A673 (cell line): ENCODE measurements around the gene SMARCA2. TPM values are rescaled to one million over a fixed set of nuclear protein-coding genes. Genes with fewer than 3 reads are reported as not detected.

Experiments used
- BruUV-seq: library from RNA; stranded (reverse); fragments of 400-500 nt; replicated peaks from 2 replicates; lab custom pipeline; 2021; lab: Mats Ljungman, UMichigan
- CTCF ChIA-PET: fragments of 300-600 bp; sonication (Branson Sonifier 250); formaldehyde crosslinking; loops from one replicate; lab custom pipeline; 2022; ENCODE audit warnings: antibody characterized with exemption; lab: Charles Lee
- POLR2A ChIA-PET: fragments of 300-600 bp; sonication (Branson Sonifier 250); formaldehyde crosslinking; loops from one replicate; lab custom pipeline; 2022; ENCODE audit warnings: antibody characterized with exemption; ENCODE audit not compliant: low non-redundant PET; lab: Charles Lee
- DNase-seq: peaks from one replicate; pipeline ENCODE4 v3.0.0-alpha.2; 2015; ENCODE audit warnings: low spot score
- H3K27ac ChIP-seq: fragments of 200-600 bp; sonication (generic); 2 replicates; pipeline ENCODE4 v1.5.1; 2016; ENCODE audit warnings: mixed run types, low read depth, mild to moderate bottlenecking, mixed read lengths, antibody characterized with exemption, low read length; ENCODE audit not compliant: poor library complexity, severe bottlenecking
- H3K27me3 ChIP-seq: fragments of 200-600 bp; sonication (generic); replicated peaks from 2 replicates; pipeline ENCODE4 v1.6.1; 2017; ENCODE audit warnings: mixed run types, low read depth, mild to moderate bottlenecking, mixed read lengths, antibody characterized with exemption, low read length; ENCODE audit not compliant: insufficient read depth, poor library complexity
- H3K36me3 ChIP-seq: fragments of 200-600 bp; sonication (generic); 2 replicates; pipeline ENCODE4 v1.6.1; 2016; ENCODE audit warnings: mixed run types, mild to moderate bottlenecking, mixed read lengths, antibody characterized with exemption, low read length; ENCODE audit not compliant: insufficient read depth, poor library complexity, severe bottlenecking
- H3K4me1 ChIP-seq: fragments of 200-600 bp; sonication (generic); 2 replicates; pipeline ENCODE4 v1.6.1; 2017; ENCODE audit warnings: mixed run types, mild to moderate bottlenecking, mixed read lengths, antibody characterized with exemption, low read length; ENCODE audit not compliant: insufficient read depth, poor library complexity, severe bottlenecking
- H3K4me3 ChIP-seq: fragments of 200-600 bp; sonication (generic); 2 replicates; pipeline ENCODE4 v1.5.1; 2016; ENCODE audit warnings: low read depth, mixed run types, mild to moderate bottlenecking, mixed read lengths, low read length; ENCODE audit not compliant: poor library complexity, severe bottlenecking
- H3K9me3 ChIP-seq: fragments of 200-600 bp; sonication (generic); 2 replicates; pipeline ENCODE4 v1.6.1; 2016; ENCODE audit warnings: mixed run types, low read depth, mild to moderate bottlenecking, mixed read lengths, antibody characterized with exemption, low read length; ENCODE audit not compliant: poor library complexity, severe bottlenecking
- CTCF ChIP-seq: fragments of 300-800, 200-600 bp; sonication (generic); conservative IDR thresholded peaks from 2 replicates; pipeline ENCODE4 v1.5.1; 2017; ENCODE audit warnings: low read depth, mild to moderate bottlenecking, antibody characterized with exemption, low read length, moderate library complexity, mixed read lengths
- EZH2 ChIP-seq: fragments of 200-600 bp; sonication (generic); IDR thresholded peaks from 2 replicates; pipeline ENCODE4 v1.6.1; 2017; ENCODE audit warnings: borderline replicate concordance, low read depth, mild to moderate bottlenecking, mixed read lengths, antibody characterized with exemption, low read length; ENCODE audit not compliant: poor library complexity, severe bottlenecking
- intact Hi-C: fragments of 100-400 bp; cut with micrococcal nuclease; formaldehyde crosslinking; loops from one replicate; pipeline ENCODE4 v1.10.0; 2022; ENCODE audit not compliant: unreplicated experiment
- total RNA-seq: library from RNA; stranded (reverse); gene quantifications from 2 replicates; pipeline ENCODE4 v1.2.3, GENCODE V29; 2021

SMARCA2 gene
- total RNA-seq, 1 experiment from 2014 or later = 69.0 TPM

GRCh38 chr9:2023532-2023931, 8.4 kb downstream of the SMARCA2 start:
- Histone ChIP-seq H3K27ac (no peak overlapping the region), H3K36me3 (no peaks in the 10 kb centered on the region), H3K4me3 (no peak overlapping the region), H3K4me1 (peaks cover 32% of the 10 kb centered on the region), H3K27me3 (no peaks in the 10 kb centered on the region), H3K9me3 (no peaks in the 10 kb centered on the region)
- TF ChIP-seq CTCF = no peak
- no peak for TF ChIP-seq EZH2
- intact Hi-C loops = no loop called here
- no peak for DNase-seq
- ChIA-PET POLR2A (no interaction called here), CTCF (no interaction called here)
- no TSS peak for BruUV-seq

DNA sequence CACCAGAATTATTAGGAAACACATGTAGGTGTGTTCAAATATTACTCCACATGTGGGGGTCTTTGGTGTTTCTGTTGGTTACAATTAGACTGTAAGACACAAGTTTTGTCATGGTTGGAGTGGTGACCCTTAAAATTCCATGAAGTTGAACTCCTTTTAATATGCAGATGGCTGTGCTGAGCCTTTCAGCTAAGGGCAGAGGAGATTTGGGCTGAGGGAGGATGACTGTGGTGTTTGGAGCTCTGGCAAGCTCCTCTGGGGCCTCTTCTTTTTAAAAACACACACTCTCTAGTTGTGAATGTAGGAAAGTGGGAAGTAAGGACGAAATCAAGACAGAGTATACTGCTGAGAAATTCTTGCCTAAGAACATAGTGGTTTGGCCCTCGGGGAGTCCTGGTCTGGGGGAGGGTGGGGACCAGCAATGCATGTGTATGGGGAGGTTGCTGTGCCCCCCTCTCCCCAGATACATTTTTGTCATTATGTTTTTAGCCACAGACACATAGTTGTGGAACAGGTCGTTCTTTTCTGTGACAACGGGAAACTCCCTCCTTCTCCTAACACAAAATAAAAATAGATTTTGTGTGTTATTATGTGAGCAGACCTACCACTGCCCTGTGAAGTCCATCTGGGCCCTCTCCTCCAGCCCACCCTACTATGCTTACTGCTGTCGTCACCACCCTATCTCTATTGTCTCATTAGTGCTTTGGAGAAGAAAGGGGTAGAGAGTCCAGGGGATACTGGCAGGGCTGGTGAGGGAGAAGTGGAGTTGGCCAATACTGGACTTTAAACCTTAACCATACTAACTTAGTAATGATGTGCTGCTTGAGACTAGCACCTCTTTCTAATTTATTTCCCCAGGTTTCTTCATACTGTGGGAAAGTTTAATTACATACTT, 10.0 kb downstream of the SMARCA2 start:
- Histone ChIP-seq H3K27ac (peak overlapping the region; percentile 74), H3K27me3 (no peaks in the 10 kb centered on the region), H3K36me3 (no peaks in the 10 kb centered on the region), H3K4me3 (no peak overlapping the region), H3K9me3 (no peaks in the 10 kb centered on the region), H3K4me1 (peaks cover 23% of the 10 kb centered on the region)
- ChIA-PET POLR2A (no interaction called here), CTCF (no interaction called here)
- BruUV-seq = no TSS peak
- intact Hi-C loops = no loop called here
- no peak for DNase-seq
- no peak for TF ChIP-seq EZH2
- no peak for TF ChIP-seq CTCF

DNA sequence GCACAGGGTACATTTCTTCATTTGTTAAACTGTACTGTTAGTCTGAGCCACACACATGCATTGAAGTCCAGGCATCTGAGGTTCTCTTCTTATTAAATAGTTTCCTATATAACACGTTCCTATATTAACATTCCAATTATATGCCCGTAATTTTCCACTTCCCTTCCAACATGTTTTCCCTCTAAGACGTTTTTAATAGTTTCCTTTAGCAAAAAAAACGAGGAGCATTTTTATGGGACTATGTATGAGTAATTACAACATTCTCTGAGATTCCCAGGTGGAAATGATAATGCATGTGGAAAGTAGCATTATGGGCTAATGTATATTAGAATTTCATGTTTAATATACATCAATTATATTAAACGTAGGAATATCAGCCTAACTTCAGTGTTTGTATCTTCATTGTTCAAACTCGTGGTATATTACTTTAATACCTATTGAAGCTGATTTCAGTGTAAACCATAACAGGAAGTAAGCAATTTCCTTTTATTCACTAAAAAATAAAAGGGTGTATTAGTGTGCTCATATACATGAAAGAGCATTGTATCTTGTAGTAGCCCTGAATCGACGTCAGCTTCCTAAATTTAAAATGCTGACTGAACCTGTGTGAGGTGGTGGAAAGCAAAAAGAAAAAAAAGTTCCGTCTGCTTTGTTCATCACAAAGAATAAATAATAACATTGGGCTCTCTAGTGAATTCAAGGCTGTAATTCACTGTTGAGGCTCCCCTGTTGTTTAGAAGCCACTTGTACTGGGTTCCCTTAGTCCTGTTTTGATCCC, 11.3 kb downstream of the SMARCA2 start:
- Histone ChIP-seq H3K36me3 (no peaks in the 10 kb centered on the region), H3K9me3 (no peaks in the 10 kb centered on the region), H3K27me3 (no peaks in the 10 kb centered on the region), H3K4me1 (peaks cover 23% of the 10 kb centered on the region), H3K27ac (peak overlapping the region; percentile 74), H3K4me3 (no peak overlapping the region)
- BruUV-seq = no TSS peak
- ChIA-PET POLR2A (interaction anchor here (0.6 kb wide), 1 partner anchor 66 kb away, joined by 4 read pairs; no protein-coding TSS in a partner anchor), CTCF (no interaction called here)
- intact Hi-C loops = no loop called here
- DNase-seq = peak; percentile 70
- no peak for TF ChIP-seq EZH2
- no peak for TF ChIP-seq CTCF
